Fibroblast of skin of right quadriceps (primary cell): ENCODE data around the gene MICALL2.

Experiments
- DNase-seq: peaks from one replicate; pipeline ENCODE4 v3.0.0-alpha.2; 2013

The MICALL2 gene

GRCh38 chr7:1466524-1467271 is 7.4 kb upstream of the MICALL2 start:
- peak; percentile 48 for DNase-seq

GRCh38 chr7:1464694-1465093 is 5.4 kb upstream of the MICALL2 start:
- no peak for DNase-seq

GRCh38 chr7:1463676-1464223 is 4.5 kb upstream of the MICALL2 start:
- no peak for DNase-seq

- no peak for DNase-seq
Observed at GRCh38 chr7:1461646-1462375, 2.5 kb upstream of the MICALL2 start.

- peak; percentile 29 for DNase-seq
Observed at GRCh38 chr7:1460821-1461645, 1.8 kb upstream of the MICALL2 start.

- no peak for DNase-seq
Observed at GRCh38 chr7:1459920-1460820, 900 bp upstream of the MICALL2 start.

GRCh38 chr7:1459512-1459892 is 232 bp upstream of the MICALL2 start:
- DNase-seq: peak; percentile 99

GRCh38 chr7:1457949-1458682 is 1.2 kb downstream of the MICALL2 start:
- DNase-seq: no peak

- no peak for DNase-seq
Observed at GRCh38 chr7:1457059-1457948, 2.0 kb downstream of the MICALL2 start.

GRCh38 chr7:1455955-1456354 is 3.3 kb downstream of the MICALL2 start:
- no peak for DNase-seq

- DNase-seq: no peak
Observed at GRCh38 chr7:1455241-1455939, 3.9 kb downstream of the MICALL2 start.

GRCh38 chr7:1454542-1454941 is 4.7 kb downstream of the MICALL2 start:
- no peak for DNase-seq

GRCh38 chr7:1452205-1452604 is 7.1 kb downstream of the MICALL2 start:
- no peak for DNase-seq

- no peak for DNase-seq
Observed at GRCh38 chr7:1450987-1451386, 8.3 kb downstream of the MICALL2 start.

- DNase-seq: no peak
Observed at GRCh38 chr7:1450431-1450830, 8.8 kb downstream of the MICALL2 start.

- no peak for DNase-seq
Observed at GRCh38 chr7:1449951-1450350, 9.3 kb downstream of the MICALL2 start.

- DNase-seq: no peak
Observed at GRCh38 chr7:1449501-1449900, 9.8 kb downstream of the MICALL2 start.

- DNase-seq: no peak
Observed at GRCh38 chr7:1448958-1449357, 10.3 kb downstream of the MICALL2 start.

GRCh38 chr7:1447551-1448244 is 11.6 kb downstream of the MICALL2 start:
- DNase-seq: no peak
